ENCODE data around the gene TLN1.

Gene TLN1, protein sequence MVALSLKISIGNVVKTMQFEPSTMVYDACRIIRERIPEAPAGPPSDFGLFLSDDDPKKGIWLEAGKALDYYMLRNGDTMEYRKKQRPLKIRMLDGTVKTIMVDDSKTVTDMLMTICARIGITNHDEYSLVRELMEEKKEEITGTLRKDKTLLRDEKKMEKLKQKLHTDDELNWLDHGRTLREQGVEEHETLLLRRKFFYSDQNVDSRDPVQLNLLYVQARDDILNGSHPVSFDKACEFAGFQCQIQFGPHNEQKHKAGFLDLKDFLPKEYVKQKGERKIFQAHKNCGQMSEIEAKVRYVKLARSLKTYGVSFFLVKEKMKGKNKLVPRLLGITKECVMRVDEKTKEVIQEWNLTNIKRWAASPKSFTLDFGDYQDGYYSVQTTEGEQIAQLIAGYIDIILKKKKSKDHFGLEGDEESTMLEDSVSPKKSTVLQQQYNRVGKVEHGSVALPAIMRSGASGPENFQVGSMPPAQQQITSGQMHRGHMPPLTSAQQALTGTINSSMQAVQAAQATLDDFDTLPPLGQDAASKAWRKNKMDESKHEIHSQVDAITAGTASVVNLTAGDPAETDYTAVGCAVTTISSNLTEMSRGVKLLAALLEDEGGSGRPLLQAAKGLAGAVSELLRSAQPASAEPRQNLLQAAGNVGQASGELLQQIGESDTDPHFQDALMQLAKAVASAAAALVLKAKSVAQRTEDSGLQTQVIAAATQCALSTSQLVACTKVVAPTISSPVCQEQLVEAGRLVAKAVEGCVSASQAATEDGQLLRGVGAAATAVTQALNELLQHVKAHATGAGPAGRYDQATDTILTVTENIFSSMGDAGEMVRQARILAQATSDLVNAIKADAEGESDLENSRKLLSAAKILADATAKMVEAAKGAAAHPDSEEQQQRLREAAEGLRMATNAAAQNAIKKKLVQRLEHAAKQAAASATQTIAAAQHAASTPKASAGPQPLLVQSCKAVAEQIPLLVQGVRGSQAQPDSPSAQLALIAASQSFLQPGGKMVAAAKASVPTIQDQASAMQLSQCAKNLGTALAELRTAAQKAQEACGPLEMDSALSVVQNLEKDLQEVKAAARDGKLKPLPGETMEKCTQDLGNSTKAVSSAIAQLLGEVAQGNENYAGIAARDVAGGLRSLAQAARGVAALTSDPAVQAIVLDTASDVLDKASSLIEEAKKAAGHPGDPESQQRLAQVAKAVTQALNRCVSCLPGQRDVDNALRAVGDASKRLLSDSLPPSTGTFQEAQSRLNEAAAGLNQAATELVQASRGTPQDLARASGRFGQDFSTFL (N-terminal part only)

DNA sequence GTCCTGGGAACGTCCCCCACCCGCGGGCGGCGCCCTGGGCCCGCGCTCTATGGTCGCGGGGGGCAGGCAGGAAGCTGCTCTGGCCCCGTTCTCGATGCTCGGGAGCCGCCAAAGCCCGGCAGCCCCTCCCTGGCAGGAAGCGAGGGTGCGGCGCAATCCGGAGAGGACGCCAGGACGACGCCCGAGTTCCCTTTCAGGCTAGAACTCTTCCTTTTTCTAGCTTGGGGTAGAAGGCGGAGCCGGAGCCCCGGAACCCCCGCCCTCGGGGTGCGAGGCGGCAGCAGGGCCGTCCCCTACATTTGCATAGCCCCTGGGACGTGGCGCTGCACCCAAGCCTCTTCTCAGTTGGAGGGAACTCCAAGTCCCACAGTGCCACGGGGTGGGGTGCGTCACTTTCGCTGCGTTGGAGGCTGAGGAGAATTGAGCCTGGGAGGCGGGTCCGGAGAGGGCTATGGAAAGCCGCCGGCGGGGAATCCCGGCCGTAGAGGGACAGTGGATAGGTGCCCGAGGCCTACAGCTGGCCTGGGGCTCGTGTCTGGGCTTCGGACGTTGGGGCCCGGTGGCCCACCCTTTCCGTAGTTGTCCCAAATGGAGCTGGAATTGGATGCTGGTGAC lies at the start of gene TLN1, which contains the start of gene CREB3:
TLN1 (minus strand) TSS at position 11 of the 615 bp plus-strand sequence. CDS start 6,501 bp downstream, outside the sequence.
CREB3 (plus strand) TSS at position 482 of the 615 bp plus-strand sequence; CDS start at position 589, 107 bp downstream.
- peak; percentile 94 for DNase-seq (ENCODE audit: low read depth)
- peak within 1 kb of the TSS; percentile 71 for H3K4me3 ChIP-seq (ENCODE audit: low read depth, low read length)
- TF ChIP-seq, protein P1, sequence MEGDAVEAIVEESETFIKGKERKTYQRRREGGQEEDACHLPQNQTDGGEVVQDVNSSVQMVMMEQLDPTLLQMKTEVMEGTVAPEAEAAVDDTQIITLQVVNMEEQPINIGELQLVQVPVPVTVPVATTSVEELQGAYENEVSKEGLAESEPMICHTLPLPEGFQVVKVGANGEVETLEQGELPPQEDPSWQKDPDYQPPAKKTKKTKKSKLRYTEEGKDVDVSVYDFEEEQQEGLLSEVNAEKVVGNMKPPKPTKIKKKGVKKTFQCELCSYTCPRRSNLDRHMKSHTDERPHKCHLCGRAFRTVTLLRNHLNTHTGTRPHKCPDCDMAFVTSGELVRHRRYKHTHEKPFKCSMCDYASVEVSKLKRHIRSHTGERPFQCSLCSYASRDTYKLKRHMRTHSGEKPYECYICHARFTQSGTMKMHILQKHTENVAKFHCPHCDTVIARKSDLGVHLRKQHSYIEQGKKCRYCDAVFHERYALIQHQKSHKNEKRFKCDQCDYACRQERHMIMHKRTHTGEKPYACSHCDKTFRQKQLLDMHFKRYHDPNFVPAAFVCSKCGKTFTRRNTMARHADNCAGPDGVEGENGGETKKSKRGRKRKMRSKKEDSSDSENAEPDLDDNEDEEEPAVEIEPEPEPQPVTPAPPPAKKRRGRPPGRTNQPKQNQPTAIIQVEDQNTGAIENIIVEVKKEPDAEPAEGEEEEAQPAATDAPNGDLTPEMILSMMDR (IDR thresholded peaks at IDR 0.05; ENCODE audit: low read depth, low read length, missing control alignments), result no peak

DNA sequence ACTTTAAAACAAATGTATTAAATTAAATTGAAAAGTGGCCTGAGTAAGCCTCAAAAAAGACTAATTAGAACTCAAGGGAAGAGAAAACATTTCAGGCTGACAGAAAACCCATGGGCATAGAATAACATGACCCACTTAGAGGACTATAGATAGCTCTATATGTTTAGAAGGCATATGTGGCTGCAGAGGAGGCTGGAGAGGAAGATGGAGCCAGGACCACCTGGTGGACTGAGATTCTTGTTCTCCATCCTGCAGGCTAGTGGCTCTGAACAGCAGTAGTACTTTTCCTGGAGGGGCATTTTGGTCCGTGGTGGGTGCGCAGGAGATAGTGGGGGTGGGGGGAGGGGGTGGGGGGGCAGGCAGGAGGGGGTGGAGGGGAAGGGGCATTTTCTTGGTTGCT lies 49.1 kb upstream of the TLN1 start:
- no peak for DNase-seq (ENCODE audit: low read depth)
- H3K4me3 ChIP-seq (ENCODE audit: low read depth, low read length), result no peak overlapping the region
- TF ChIP-seq, protein P1 (IDR thresholded peaks at IDR 0.05; ENCODE audit: low read depth, low read length, missing control alignments), result no peak

DNA sequence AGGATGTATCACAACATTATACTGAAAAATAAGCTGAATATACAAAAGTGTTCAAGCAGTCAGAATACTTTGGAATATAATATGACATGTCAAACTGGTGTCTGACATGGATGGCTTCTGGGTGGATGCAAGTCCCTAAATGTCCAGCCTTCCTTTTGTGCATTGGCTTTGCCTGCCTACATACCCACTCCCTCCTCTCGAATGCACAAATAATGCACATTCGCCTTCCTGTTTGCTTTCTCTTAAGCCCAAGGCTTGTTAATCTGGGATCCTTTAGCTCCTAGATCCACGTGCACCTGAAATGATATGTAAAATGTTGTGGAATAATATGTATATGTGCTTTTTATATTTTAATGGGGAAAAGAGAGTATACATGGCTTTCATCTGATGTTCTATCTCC lies 46.5 kb upstream of the TLN1 start:
- TF ChIP-seq, protein P1 (IDR thresholded peaks at IDR 0.05; ENCODE audit: low read depth, low read length, missing control alignments), result no peak
- no peak for DNase-seq (ENCODE audit: low read depth)
- no peak overlapping the region for H3K4me3 ChIP-seq (ENCODE audit: low read depth, low read length)

DNA sequence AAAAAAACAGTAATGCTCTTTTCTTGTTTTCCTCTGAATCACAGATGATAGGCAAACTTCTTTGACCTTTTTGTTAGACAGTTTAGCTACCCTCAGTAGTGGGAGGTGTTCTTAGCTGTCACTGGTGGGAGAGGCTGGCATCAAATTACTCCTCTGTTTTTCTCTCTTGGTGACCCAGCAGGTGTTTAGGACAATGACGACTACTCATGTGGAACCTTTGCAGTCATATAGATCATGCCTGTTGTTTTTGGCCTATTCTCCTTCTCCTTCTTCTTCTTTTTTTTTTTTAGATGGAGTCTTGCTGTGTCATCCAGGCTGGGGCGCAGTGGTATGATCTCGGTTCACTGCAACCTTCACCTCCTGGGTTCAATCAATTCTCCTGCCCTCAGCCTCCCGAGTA lies 44.0 kb upstream of the TLN1 start:
- DNase-seq (ENCODE audit: low read depth), result no peak
- TF ChIP-seq, protein P1 (IDR thresholded peaks at IDR 0.05; ENCODE audit: low read depth, low read length, missing control alignments), result no peak
- H3K4me3 ChIP-seq (ENCODE audit: low read depth, low read length), result no peak overlapping the region

DNA sequence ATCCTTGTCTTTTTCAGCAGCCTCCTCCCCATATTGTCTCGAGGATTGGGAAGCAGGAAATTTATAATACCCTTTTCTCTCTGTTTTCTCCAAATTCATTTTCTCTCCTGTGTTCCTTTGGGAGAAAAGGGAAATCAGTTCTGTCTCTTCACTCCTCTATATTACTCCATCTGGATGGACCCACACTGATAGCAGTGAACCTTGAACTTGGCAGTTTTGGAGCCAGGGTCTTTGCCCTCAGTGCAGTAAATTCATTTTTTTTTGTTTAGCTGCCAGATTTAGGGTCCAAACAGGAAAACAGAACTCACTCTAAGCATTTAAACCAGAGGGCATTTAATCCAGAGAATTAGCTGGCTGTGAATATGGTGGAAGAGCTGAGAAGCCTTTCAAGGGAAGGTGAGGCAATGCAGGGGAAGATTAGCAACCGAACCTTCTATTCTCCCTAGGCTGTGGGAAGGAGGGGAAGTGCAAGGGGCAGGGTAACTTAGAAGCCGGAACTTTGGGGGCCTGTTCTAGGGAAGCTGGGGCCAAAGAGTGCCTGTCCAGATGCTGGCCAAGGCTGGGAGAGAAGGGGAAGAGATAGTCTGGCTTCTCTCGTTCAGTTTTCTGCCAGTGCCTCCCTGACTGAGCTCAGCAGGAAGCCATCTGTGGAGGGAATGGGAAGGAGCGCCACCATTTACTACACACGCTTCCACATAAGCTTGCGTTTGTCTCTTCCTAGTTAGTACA lies 43.1 kb upstream of the TLN1 start:
- DNase-seq (ENCODE audit: low read depth), result no peak
- TF ChIP-seq, protein P1 (IDR thresholded peaks at IDR 0.05; ENCODE audit: low read depth, low read length, missing control alignments), result no peak
- H3K4me3 ChIP-seq (ENCODE audit: low read depth, low read length), result no peak overlapping the region

All from GM12864 (cell line).